Measurements from ENCODE around the gene CDHR2. TPM values are rescaled to one million over a fixed set of nuclear protein-coding genes. Genes with fewer than 3 reads are reported as not detected.
A peak's percentile ranks its signal among the peaks of the same experiment; 100 is the strongest.

Gene CDHR2
- total and polyA plus RNA-seq, 8 donors, result 0.18 to 0.92 (median 0.32) TPM; not detected in 1

DNA sequence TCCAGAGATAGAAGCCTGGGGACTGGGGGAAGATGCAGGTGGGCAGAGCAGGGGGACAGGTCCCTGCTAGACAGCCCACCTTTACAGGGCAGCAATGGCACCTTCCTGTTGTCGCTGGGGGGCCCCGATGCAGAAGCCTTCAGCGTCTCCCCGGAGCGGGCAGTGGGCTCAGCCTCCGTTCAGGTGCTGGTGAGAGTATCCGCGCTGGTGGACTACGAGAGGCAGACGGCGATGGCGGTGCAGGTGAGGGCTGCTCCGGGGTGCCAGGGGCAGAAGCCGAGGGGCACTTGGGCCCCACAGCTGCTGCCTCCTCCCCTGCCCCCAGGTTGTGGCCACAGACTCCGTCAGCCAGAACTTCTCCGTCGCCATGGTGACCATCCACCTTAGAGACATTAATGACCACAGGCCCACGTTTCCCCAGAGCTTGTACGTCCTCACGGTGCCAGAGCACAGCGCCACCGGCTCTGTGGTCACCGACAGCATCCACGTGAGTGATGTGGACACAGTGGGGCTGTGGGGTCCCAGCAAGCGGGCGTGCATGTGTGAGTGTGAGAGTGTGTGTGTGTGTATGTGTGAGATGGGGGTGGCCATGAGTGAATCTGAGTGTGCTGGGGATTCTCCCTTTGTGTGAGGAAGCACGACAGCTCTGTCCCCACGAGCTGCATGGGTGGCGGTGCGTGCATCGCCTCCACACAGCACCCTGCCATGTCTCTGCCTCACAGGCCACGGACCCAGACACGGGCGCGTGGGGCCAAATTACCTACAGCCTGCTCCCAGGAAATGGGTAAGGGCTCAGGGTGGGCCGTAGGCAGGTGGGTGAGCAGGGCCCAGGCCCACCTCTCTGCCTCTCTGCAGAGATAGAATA, 28.4 kb downstream of the CDHR2 start:
- ATAC-seq (no peak), DNase-seq (peak in 1 of 4 donors; percentile 78)
- H3K36me3 ChIP-seq, result no peaks in the 10 kb centered on the region
- intact Hi-C loops (cut with DNase I), result no loop called here
- peaks cover 0 to 8% of the 10 kb centered on the region in 2 donors for H3K27me3 ChIP-seq
- H3K9me3 ChIP-seq, result no peaks in the 10 kb centered on the region
- H3K4me3 ChIP-seq, result no peak overlapping the region
- TF ChIP-seq, protein P1, sequence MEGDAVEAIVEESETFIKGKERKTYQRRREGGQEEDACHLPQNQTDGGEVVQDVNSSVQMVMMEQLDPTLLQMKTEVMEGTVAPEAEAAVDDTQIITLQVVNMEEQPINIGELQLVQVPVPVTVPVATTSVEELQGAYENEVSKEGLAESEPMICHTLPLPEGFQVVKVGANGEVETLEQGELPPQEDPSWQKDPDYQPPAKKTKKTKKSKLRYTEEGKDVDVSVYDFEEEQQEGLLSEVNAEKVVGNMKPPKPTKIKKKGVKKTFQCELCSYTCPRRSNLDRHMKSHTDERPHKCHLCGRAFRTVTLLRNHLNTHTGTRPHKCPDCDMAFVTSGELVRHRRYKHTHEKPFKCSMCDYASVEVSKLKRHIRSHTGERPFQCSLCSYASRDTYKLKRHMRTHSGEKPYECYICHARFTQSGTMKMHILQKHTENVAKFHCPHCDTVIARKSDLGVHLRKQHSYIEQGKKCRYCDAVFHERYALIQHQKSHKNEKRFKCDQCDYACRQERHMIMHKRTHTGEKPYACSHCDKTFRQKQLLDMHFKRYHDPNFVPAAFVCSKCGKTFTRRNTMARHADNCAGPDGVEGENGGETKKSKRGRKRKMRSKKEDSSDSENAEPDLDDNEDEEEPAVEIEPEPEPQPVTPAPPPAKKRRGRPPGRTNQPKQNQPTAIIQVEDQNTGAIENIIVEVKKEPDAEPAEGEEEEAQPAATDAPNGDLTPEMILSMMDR (IDR thresholded peaks at IDR 0.05), result no peak
- H3K27ac ChIP-seq, result no peak overlapping the region
- no peaks in the 10 kb centered on the region for H3K4me1 ChIP-seq

DNA sequence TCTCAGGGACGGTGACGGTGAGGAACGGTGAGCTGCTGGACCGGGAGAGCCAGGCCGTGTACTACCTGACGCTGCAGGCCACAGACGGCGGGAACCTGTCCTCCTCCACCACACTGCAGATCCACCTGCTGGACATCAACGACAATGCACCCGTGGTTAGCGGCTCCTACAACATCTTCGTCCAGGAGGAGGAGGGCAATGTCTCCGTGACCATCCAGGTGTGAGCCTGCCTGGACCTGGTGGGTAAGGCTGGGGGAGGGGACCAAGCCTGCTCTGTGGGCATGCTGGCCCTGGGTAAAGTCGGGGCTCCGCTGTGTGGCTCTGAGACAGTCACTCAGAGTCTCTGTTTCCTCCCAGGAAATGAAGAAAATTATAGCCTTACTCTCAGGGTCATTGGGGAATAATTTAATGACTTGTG, 29.3 kb downstream of the CDHR2 start:
- ATAC-seq (peak; percentile 92), DNase-seq (peak in 3 of 4 donors; percentile 44 to 78 (median 47))
- TF ChIP-seq, protein P1 (IDR thresholded peaks at IDR 0.05), result peak; percentile 27 to 38
- Histone ChIP-seq H3K36me3 (no peaks in the 10 kb centered on the region), H3K27ac (no peak overlapping the region), H3K27me3 (no peaks in the 10 kb centered on the region), H3K4me1 (no peaks in the 10 kb centered on the region), H3K4me3 (no peak overlapping the region), H3K9me3 (no peaks in the 10 kb centered on the region)
- intact Hi-C loops (cut with DNase I), result no loop called here

DNA sequence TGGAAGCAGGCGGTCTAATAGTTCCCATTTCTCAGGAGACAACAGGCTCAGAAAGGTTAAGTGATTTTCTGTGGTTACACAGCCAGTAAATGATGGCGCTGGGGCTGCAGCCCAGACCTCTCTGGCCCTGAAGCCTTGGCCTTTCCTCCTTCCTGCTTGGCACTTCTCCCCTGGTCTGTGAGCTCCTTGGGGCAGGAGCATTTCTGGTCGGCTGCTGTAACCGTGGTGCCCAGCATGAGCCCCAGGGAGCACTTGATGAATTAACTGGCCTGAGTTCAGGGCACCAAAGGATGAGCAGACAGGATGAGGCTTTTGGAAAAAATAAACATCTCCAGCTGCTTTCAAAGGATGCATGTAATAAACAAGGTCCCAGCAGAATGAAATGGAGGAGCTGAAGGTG, 30.2 kb downstream of the CDHR2 start:
- DNase-seq (no peak), ATAC-seq (no peak)
- H3K27me3 ChIP-seq, result no peaks in the 10 kb centered on the region
- intact Hi-C loops (cut with DNase I), result no loop called here
- peaks cover 0 to 4% of the 10 kb centered on the region in 2 donors for H3K9me3 ChIP-seq
- TF ChIP-seq, protein P1 (IDR thresholded peaks at IDR 0.05), result no peak
- H3K4me1 ChIP-seq, result no peaks in the 10 kb centered on the region
- no peak overlapping the region for H3K27ac ChIP-seq
- no peaks in the 10 kb centered on the region for H3K36me3 ChIP-seq
- H3K4me3 ChIP-seq, result no peak overlapping the region

DNA sequence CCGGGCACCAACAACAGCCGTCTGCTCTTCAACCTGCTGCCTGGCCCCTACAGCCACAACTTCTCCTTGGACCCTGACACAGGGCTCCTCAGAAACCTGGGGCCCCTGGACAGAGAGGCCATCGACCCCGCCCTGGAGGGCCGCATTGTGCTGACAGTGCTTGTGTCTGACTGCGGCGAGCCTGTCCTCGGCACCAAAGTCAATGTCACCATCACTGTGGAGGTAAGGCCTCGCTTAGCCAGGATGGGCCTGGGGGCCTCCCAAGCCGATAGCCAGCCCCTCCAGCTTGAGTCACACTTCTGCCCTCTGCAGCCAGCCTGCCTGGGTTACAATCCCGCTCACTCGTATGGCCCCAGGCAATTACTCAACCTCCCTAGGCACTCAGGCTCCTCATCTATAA, 32.2 kb downstream of the CDHR2 start:
- Histone ChIP-seq H3K4me1 (no peaks in the 10 kb centered on the region), H3K4me3 (no peak overlapping the region), H3K27ac (no peak overlapping the region), H3K27me3 (no peaks in the 10 kb centered on the region), H3K36me3 (no peaks in the 10 kb centered on the region), H3K9me3 (peaks cover 0 to 24% of the 10 kb centered on the region in 2 donors)
- TF ChIP-seq, protein P1 (IDR thresholded peaks at IDR 0.05), result no peak
- intact Hi-C loops (cut with DNase I), result no loop called here
- DNase-seq (no peak), ATAC-seq (no peak)

DNA sequence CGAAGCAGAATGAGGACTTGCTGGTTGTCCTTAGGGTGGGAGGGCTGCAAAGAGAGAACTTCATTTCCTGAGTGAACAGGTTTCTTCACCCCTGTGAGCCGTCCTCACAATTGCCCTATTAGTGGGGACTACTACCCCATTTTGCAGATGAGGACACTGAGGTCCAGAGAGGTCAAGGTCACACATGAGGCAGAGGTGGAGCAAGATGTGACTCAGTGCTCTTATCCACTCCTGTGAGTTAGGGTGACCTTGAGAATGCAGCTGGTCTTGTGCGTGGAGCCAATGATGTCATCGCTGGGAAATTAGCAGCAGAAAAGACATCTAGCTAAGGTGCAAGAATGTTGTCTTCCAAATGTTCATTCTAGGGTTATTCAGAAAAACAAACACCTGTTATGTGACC, 33.9 kb downstream of the CDHR2 start:
- Histone ChIP-seq H3K9me3 (peaks cover 0 to 26% of the 10 kb centered on the region in 2 donors), H3K36me3 (no peaks in the 10 kb centered on the region), H3K27me3 (no peaks in the 10 kb centered on the region), H3K4me3 (no peak overlapping the region), H3K4me1 (no peaks in the 10 kb centered on the region), H3K27ac (no peak overlapping the region)
- TF ChIP-seq, protein P1 (IDR thresholded peaks at IDR 0.05), result no peak
- ATAC-seq, result no peak
- intact Hi-C loops (cut with DNase I), result no loop called here
- no peak for DNase-seq

All from left lung (tissue), 10 donors.